Peyer's patch (tissue), 4 donors: ENCODE data around the gene MED13.

ENCODE experiments used
- CTCF ChIP-seq, 6 experiments: fragments of 450-650 bp in 4 of 6; fragments of 200-600 bp in 2 of 6; sonication (generic) in 1 of 6; IDR thresholded peaks; one replicate each; pipeline ENCODE4 v1.5.1; 2017 to 2019; ENCODE audit warnings: antibody characterized with exemption in 6 of 6, mild to moderate bottlenecking in 3 of 6, moderate library complexity in 1 of 6
- POLR2A ChIP-seq, 2 donors: fragments of 450-650 bp; IDR thresholded peaks; one replicate each; pipeline ENCODE4 v1.5.1; 2017; ENCODE audit warnings: antibody characterized with exemption in 2 of 2, mild to moderate bottlenecking in 2 of 2, moderate library complexity in 2 of 2

GRCh38 chr17:62091804-62092203 lies 26.7 kb upstream of the MED13 start:
- TF ChIP-seq POLR2A (IDR thresholded peaks at IDR 0.05) (no peak), CTCF (IDR thresholded peaks at IDR 0.05) (no peak)
